Testis (tissue), 2 donors: ENCODE measurements around the gene MGLL.

Experiments used
- POLR2A ChIP-seq: fragments of 450-650 bp; IDR thresholded peaks from one replicate; pipeline ENCODE4 v1.6.1; 2017; ENCODE audit warnings: antibody characterized with exemption, mild to moderate bottlenecking, moderate library complexity
- TF ChIP-seq, protein P1 (sequence below), 3 experiments: fragments of 450-650 bp in 2 of 3; fragments of 200-600 bp in 1 of 3; sonication (generic) in 1 of 3; IDR thresholded peaks; one replicate each; pipeline ENCODE4 v1.5.1; 2016 to 2019; ENCODE audit warnings: antibody characterized with exemption in 3 of 3, mild to moderate bottlenecking in 2 of 3, moderate library complexity in 1 of 3

GRCh38 chr3:127764841-127765362 lies 57.4 kb downstream of the MGLL start:
- TF ChIP-seq POLR2A, result no peak
- TF ChIP-seq, protein P1, sequence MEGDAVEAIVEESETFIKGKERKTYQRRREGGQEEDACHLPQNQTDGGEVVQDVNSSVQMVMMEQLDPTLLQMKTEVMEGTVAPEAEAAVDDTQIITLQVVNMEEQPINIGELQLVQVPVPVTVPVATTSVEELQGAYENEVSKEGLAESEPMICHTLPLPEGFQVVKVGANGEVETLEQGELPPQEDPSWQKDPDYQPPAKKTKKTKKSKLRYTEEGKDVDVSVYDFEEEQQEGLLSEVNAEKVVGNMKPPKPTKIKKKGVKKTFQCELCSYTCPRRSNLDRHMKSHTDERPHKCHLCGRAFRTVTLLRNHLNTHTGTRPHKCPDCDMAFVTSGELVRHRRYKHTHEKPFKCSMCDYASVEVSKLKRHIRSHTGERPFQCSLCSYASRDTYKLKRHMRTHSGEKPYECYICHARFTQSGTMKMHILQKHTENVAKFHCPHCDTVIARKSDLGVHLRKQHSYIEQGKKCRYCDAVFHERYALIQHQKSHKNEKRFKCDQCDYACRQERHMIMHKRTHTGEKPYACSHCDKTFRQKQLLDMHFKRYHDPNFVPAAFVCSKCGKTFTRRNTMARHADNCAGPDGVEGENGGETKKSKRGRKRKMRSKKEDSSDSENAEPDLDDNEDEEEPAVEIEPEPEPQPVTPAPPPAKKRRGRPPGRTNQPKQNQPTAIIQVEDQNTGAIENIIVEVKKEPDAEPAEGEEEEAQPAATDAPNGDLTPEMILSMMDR (IDR thresholded peaks at IDR 0.05), result no peak
